COR-L47 (cell line): Measurements from ENCODE around the gene SOCS4.
"Not testable (repeated sequence)": the region's sequence is repeated elsewhere in the genome, so short reads cannot be mapped to it uniquely, and the experiment has no call there.

Source experiments
- DNase-seq: peaks from one replicate; lab custom pipeline; 2025; lab: John Stamatoyannopoulos, UW

Gene SOCS4, protein sequence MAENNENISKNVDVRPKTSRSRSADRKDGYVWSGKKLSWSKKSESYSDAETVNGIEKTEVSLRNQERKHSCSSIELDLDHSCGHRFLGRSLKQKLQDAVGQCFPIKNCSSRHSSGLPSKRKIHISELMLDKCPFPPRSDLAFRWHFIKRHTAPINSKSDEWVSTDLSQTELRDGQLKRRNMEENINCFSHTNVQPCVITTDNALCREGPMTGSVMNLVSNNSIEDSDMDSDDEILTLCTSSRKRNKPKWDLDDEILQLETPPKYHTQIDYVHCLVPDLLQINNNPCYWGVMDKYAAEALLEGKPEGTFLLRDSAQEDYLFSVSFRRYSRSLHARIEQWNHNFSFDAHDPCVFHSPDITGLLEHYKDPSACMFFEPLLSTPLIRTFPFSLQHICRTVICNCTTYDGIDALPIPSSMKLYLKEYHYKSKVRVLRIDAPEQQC

DNA sequence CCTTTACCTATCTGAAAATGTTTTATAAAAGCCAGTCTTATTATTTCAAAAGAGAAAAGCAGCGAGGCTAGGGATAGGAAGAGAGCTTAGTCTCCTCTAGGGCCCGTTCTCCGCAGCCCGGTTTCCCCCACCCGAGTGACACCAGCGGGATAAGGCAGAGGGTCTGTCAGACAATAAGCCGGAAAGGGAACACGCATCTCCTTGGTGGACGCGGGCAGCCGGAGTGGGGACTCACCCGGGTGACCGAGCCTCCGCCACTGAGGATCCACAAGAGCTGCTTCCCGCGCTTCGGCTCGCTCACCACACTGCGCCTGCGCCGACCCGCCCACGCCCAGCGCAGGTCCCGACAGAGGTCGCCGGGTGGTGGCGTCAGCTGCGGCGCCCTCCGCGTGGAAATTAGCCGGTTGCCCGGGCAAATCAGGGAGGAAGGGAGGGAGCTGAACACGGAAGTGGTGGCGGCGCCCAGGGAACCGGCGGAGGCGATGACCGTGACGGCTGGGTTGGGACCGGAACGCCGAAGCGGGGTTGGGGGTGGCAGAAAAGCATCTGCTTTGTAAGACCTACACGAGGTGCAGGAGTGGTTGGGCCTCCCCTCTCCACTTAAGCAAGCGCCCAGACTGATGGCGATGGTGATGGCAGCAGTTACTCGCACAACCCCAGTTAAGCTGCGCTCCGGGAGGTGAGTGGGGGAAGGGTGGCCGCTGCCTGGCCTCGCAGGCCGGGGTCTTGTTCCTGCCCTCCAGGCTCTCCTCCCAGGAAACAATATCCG is at the start of gene SOCS4, which contains the start of gene WDHD1:
Gene SOCS4, plus strand, starts transcription at position 444 of the 769 bp plus-strand sequence. CDS start 15,806 bp downstream, outside the sequence.
Gene WDHD1, minus strand, starts transcription at position 307 of the 769 bp plus-strand sequence. CDS start 312 bp downstream, outside the sequence.
- DNase-seq = peak; percentile 92

DNA sequence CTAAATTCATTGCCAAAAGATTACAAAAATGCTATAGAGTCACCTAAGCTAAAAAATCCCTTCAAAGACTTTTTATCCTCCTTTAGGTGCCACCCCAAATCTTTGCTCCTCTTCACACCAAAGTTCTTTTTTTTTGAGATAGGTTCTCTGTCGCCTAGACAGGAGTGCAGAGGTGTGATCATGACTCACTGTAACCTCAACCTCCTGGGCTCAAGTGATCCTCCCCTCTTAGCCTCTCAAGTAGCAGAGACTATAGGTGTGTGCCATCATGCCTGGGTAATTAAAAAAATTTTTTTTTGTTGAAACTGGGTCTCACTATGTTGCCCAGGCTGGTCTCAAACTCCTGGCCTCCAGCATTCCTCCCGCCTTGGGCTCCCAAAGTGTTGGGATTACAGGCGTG is 48.0 kb upstream of the SOCS4 start:
- DNase-seq = no peak

DNA sequence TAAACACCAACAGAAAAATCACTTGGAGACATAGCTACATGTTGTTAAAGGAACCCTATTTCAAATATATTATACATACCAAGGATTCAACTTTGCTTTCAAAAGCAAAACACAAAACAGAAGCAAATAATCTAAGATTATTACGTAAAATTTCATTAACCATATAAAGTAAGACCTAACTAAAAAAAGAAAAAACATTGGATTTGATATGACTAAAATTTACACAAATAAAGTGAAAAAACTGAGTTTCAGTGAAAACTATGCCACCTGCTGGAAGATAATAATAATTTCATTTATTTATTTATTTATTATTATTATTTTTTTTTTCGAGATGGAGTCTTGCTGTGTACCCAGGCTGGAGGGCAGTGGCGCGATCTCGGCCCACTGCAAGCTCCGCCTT is 45.3 kb upstream of the SOCS4 start:
- DNase-seq = no peak

DNA sequence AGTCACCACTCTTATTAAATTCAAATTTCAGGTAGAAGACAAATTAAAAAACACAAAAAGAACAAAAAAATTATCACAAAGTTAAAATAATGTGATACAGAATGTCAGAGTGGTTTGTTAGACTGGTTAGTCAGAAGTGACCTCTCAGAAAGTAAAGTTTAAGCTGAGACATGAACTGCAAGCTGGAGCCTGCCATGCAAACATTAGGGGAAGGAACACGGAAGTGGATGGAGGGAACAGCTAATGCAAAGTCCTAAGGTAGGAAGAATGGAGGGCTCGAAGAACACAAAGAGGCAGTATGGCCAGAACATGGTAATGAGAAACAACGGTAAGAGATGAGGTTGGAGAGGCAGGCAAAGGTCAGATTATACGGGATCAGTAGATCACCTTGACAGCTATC is 41.9 kb upstream of the SOCS4 start:
- no peak for DNase-seq

DNA sequence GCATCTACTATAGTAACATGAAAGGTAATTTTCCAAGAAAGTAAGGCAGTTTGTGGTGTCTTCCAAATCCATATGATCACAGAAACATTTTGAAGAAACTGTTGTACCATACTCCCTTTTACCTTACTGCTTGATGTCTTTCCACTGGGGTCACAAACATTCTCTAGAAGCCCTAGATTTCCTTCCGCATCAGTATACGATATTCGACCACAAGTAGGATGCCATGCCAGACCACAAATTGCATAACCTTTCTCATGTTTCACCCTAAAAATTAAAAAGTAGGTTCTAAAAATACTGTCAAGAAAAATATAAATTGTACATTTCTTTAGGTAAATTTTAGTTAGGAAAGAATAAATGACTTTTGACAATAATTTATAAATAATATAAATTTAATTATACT is 26.7 kb upstream of the SOCS4 start:
- no peak for DNase-seq

DNA sequence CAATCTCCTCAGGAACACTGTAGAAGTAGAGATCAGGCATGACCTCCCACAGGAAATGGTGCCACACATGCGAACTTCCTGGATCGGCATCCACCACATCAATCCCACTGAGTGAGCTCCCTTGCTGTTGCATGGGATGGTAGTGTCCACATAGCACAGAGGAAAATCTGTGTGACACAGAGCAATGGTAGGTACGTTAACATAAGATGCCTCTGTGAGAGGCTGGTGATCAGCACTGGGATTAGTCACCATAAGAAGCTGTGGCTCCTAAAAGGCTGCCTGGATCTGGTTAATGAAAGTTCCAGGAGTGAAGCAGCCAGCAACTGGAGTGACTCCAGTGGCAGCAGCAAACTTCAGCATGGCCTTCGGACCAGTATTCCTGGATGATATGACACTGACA is 22.0 kb upstream of the SOCS4 start:
- no peak for DNase-seq

DNA sequence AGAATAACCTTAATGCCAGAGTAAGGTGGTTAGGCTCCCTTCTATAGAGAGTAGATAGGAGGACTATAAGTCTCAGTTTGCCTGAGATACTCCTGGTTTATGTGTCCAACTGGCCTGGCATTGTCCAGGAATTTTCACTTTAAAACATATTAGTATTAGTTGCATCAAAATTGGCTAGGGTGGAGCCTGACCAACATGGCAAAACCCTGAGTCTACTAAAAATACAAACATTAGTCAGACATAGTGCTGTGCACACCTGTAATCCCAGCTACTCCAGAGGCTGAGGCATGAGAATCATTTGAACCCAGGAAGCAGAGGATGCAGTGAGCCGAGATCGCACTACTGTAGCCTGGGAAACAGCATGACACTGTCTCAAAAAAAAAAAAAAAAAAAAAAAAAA is 12.0 kb upstream of the SOCS4 start:
- no peak for DNase-seq

DNA sequence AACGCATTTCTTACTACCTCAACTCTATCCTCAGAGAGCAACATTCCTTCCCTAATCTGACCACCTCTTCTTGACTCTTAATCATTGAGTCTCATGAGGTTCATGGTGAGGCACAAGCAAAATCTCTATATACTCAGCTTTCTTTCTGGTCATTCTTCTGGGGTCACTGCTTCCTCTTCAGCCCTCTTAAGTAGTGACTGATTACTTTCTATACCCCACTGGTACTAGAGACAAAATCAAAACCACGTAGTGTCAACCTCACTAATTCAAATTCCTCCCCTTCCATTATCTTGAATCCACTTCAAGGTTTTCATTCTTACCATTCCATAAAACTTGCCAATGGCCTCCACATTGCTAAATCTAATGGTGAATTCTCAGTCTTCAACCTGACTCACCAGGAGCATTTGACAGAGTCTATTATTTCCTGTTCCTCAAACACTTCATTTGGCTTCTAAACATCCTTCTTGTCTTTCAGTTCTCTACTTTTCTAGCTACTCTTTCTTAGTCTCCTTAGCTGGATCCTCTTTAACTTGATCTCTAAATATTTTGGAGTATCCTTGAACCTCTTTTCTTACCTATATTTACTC is 7.0 kb upstream of the SOCS4 start:
- DNase-seq = no peak

DNA sequence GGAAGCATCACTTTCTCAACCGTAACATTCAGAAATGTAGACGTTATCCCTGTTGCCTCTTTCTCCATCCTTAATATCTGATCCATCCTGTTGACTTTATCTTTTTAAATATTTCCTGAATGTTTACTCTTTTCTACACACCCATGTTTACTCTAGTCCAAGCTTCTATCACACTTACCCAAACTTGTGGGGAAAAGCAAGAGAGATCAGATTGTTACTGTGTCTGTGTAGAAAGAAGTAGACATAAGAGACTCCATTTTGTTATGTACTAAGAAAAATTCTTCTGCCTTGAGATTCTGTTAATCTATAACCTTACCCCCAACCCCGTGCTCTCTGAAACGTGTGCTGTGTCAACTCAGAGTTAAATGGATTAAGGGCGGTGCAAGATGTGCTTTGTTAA is 2.7 kb upstream of the SOCS4 start:
- not testable (repeated sequence) for DNase-seq

DNA sequence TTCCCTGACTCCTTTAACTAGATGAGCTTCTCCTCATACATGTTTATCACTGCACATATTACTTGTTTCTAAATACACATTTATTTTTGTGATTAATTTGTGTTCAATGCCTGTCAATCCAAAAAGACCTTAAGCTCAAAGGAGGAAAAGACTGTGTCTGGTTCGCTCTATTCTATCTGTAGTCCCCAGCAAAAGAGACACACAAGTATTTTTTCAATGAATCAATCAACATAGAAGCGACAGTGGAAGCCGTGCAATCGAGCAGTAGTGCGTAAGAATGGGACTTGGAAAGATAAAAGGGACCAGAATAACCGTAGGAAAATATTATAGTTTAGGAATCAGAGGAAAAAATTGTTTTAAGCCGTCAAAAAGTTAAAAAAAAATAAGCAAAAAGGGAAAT is 1.1 kb upstream of the SOCS4 start:
- no peak for DNase-seq

DNA sequence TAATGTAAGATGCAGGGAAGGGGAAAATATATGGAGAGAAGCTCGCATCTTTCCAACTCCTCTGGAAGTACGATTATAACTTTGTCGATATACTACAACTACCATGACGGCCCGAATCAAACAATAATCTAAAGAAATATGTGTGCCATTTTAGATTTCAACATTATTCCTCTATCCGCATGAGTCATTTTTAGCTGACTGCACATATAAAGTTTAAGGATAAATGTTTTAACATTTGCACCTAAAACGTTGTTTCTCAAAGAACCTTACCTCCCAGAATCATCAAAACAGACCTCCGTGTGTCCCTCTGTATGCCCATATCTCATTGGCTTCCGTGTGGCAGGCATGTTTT is 619 bp upstream of the SOCS4 start:
- no peak for DNase-seq

DNA sequence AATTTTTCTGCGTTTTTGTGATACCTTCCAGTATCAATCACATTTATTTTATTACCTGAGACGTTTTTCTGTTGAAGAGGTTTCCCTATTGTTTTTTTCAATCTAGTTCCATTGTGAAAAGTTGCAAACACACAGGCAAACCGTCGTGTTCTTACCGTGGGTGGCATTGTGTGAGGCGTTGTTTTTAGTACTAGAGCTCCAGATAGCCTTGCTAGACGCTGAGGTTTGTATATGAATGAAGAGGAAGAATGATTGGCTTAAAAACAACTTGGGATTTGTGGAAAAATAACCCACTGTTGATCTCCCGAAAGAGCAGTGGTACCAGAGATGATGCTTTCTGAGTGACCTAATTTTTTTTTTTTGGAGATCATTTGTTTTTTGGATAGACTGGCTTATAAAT is 1.0 kb downstream of the SOCS4 start:
- DNase-seq = peak; percentile 1

DNA sequence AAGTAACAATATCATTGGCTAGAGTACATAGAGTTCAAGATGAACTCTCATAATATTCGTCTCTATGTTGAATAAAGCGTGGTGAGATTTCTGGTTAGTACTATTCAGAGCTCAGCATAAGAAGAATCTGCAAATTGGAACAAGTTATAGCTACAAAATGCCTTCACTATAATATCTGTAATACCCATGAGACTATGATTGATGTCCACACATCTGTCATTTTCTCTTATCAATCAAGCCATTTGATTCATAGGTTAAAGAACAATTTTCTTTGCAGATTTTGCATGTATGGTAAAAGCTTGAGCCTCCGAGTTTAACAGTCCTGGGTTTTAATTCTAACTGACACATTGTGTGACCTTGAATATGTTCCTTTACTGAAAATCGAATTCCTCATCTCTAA is 1.4 kb downstream of the SOCS4 start:
- no peak for DNase-seq

DNA sequence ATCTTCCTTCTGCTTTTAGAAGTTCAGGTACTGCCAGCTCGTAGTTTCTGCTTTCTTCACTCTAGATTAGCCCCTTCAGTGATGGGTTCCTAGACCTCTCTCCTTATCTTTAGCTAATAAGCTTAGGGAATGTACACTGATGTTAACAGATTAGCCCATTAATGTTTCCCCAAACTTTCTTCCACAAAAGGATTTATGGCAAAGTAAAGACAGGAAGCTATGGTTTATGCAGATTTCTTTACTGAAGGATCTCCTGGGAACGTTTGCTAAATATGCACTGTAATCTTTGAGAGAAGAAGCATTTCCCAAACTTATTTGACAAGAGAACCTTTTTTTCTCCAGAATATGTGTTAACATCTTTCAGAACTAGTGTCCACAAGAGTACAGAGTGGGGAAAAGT is 4.2 kb downstream of the SOCS4 start:
- no peak for DNase-seq

DNA sequence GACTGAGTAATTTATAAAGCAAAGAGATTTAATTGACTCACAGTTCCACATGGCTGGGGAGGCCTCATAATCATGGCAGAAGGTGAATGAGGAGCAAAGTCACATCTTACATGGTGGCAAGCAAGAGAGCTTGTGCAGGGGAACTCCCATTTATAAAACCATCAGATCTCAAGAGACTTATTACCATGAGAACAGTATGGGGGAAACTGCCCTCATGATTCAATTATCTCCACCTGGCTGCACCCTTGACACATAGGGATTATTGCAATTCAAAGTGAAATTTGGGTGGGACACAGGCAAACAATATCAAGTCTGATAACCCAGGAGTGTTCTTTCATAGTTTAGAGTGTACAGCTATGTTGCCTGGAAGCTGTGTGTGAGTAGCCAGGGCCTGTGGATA is 11.0 kb downstream of the SOCS4 start:
- DNase-seq = not testable (repeated sequence)

DNA sequence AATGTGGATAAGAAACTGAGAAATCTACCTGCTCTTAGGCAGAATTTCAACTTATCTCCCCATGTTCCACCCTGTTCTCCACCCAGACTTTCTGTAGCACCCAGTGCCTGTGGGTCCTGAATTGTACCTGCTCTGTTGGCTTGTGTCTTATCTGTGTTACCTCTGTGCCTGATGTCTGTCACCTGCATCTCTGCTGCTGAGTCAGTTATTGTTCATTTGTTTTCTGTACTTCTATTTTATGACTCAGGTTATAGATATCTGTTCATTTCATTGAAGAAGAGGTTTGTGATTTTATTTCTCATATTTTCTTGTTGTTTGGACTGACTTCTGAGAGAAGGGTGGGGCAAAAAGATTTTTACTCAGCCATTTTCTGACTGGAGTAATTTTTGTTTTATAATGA is 11.7 kb downstream of the SOCS4 start:
- DNase-seq = no peak

DNA sequence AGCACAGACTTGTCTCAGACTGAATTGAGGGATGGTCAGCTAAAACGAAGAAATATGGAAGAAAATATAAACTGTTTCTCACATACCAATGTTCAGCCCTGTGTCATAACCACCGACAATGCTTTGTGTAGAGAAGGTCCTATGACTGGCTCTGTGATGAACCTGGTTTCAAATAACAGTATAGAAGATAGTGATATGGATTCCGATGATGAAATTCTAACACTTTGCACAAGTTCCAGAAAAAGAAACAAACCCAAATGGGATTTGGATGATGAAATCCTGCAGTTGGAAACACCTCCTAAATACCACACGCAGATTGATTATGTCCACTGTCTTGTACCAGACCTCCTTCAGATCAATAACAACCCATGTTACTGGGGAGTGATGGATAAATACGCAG is 16.5 kb downstream of the SOCS4 start:
- no peak for DNase-seq

DNA sequence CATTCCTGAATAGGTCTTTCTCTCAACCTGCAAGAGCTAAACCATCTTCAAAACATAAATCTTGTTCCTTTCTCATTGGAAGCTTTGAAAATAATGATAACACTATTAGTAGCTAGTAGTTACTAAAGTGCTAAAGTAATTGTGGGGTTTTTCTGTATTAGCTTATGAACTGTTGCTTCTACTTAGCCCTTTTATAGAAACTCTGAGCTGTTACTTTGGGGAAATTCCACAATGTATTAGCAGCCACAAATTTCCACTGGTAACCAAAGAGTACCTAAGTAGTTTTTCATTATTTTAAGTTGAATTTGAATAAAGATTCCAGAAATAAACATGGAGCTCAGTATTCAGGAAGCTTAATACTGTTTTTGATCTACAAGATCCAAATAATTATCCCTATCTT is 18.1 kb downstream of the SOCS4 start:
- no peak for DNase-seq

DNA sequence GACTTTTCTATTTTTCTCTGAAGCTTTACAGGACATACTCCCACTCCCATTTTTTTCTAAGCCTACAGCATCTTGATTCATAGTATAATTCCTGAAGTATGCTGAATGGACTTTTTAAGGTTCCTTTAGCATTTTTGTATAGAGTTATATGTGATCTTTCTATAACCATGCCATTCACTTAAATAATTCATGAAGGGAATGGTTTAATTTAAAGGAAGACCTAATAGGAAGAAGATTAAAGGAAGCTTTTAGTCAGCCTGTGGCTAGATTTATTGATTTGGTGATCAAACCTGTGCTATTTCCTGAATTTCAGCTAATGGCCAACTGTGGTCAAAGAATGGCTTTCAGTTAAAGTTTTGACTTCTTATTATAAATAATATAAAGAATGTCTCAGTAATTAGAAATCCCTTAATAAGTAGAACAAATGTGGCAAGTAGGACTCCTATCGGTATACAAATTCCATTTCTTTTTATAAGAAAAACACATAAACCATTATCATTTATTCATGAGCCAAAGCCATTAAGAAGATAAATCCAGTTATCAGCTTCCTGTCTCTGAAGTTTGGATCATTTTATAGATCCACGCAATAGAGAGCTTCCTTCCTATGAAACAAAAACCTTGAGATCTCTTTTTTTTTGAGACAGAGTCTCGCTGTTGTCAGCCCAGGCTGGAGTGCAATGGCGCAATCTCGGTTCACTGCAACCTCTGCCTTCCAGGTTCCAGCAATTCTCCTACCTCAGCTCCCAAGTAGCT is 20.4 kb downstream of the SOCS4 start:
- no peak for DNase-seq

DNA sequence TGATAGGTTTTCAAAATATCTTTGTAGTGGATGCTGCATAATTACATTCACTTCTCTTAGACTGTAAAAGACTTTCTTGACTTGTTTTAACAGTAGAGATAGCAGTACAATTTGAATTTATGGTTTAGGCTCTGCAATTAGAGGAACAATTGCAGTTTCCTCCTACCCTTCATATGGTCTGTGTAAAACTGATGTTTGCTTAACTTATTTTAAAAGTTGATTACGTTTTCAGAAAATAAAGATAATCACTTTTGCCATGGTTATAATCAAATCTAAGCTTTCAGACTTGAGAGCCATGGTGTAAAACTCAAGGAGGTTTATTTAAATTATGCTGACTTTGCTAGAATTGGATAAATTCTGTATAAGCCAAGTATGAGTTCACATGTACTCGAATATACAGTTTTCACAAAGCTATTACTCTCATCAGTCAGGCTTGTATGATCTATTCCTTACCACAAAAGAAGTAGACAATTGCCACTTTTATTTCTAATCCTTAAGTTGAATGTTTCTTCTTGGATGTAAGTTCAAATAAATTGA is 21.9 kb downstream of the SOCS4 start:
- no peak for DNase-seq

DNA sequence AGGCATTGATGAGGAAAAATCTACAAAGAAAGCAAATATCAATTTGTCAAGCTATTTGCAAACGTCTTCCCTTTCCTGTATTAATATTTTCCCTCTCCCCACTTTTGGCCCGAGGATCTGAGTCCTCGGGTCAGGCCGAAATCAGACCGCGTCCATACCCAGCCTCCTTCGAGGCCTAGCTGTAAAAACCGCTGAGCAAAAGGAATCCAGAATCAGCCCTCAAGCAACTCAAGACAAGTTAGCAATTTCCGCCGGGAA is 24.1 kb downstream of the SOCS4 start:
- no peak for DNase-seq
